ENCODE data around the gene HNRNPH2. TPM values are rescaled to one million over a fixed set of nuclear protein-coding genes. Genes with fewer than 3 reads are reported as not detected.

Gene HNRNPH2
- total and polyA plus RNA-seq, 9 of the 15 experiments (the other 6 are each of a cell fraction or from before 2014, with no cell fraction given) = 40.0 to 130 (median 60.3) TPM

- TF ChIP-seq MGA (IDR thresholded peaks at IDR 0.05) = no peak
- 0 out of 2 replicates have a peak, but pooled peaks have one; percentile 13 for TF ChIP-seq ZNF175 (CRISPR knock-in tag; IDR thresholded peaks at IDR 0.05; ENCODE audit: low read depth)
- TF ChIP-seq FIP1L1 (IDR thresholded peaks at IDR 0.05; ENCODE audit: low read depth, low read length, poor library complexity, severe bottlenecking) = no peak
- no peak for TF ChIP-seq TBL1XR1 (IDR thresholded peaks at IDR 0.05; ENCODE audit: low read length in 2 of 2)
- no peak for TF ChIP-seq SIN3B (IDR thresholded peaks at IDR 0.05; ENCODE audit: low read depth)
- peak; percentile 38; the same call in 1 of the 2 replicates for TF ChIP-seq MAFF (IDR thresholded peaks at IDR 0.05; ENCODE audit: low read length)
- TF ChIP-seq MEF2D (tag; conservative IDR thresholded peaks at IDR 0.05; ENCODE audit: low read depth) = no peak
- TF ChIP-seq TAF9B (IDR thresholded peaks at IDR 0.05; ENCODE audit: partially characterized antibody) = no peak
- TF ChIP-seq DPF2 (IDR thresholded peaks at IDR 0.05) = peak; percentile 39
- TF ChIP-seq NR2C1 (IDR thresholded peaks at IDR 0.05) = no peak
- 0 out of 2 replicates have a peak, but pooled peaks have one; percentile 0 for TF ChIP-seq NR2C1 (tag; IDR thresholded peaks at IDR 0.05)
- 0 out of 2 replicates have a peak, but pooled peaks have one; percentile 5 for TF ChIP-seq JUND (IDR thresholded peaks at IDR 0.05; ENCODE audit: borderline replicate concordance, low read depth, low read length)
- no peak for TF ChIP-seq JUND (tag; IDR thresholded peaks at IDR 0.05; ENCODE audit: borderline replicate concordance, low read depth, low read length)
- TF ChIP-seq SRF (CRISPR knock-in tag; IDR thresholded peaks at IDR 0.05) = no peak
- TF ChIP-seq, protein P1, sequence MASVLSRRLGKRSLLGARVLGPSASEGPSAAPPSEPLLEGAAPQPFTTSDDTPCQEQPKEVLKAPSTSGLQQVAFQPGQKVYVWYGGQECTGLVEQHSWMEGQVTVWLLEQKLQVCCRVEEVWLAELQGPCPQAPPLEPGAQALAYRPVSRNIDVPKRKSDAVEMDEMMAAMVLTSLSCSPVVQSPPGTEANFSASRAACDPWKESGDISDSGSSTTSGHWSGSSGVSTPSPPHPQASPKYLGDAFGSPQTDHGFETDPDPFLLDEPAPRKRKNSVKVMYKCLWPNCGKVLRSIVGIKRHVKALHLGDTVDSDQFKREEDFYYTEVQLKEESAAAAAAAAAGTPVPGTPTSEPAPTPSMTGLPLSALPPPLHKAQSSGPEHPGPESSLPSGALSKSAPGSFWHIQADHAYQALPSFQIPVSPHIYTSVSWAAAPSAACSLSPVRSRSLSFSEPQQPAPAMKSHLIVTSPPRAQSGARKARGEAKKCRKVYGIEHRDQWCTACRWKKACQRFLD (CRISPR knock-in tag; IDR thresholded peaks at IDR 0.05) = no peak
These were observed 21.5 kb upstream of the HNRNPH2 start (continued) for GRCh38 chrX:101386542-101386885.

Data from K562 (cell line).